Occipital lobe (tissue), 2 donors: ENCODE data around the gene GPR132. TPM values are rescaled to one million over a fixed set of nuclear protein-coding genes. Genes with fewer than 3 reads are reported as not detected.

Source experiments
- DNase-seq: peaks from one replicate; lab custom pipeline; 2025; lab: John Stamatoyannopoulos, UW
- total RNA-seq: library from RNA; depleted of rRNA; stranded (reverse); fragments of >200 nt; gene quantifications from one replicate; pipeline ENCODE4 v1.2.3, GENCODE V29; 2014

The GPR132 gene
- total RNA-seq, 1 donor from 2014 or later, result 0.94 TPM

GRCh38 chr14:105062048-105062433, 3.2 kb downstream of the GPR132 start:
- no peak for DNase-seq

DNA sequence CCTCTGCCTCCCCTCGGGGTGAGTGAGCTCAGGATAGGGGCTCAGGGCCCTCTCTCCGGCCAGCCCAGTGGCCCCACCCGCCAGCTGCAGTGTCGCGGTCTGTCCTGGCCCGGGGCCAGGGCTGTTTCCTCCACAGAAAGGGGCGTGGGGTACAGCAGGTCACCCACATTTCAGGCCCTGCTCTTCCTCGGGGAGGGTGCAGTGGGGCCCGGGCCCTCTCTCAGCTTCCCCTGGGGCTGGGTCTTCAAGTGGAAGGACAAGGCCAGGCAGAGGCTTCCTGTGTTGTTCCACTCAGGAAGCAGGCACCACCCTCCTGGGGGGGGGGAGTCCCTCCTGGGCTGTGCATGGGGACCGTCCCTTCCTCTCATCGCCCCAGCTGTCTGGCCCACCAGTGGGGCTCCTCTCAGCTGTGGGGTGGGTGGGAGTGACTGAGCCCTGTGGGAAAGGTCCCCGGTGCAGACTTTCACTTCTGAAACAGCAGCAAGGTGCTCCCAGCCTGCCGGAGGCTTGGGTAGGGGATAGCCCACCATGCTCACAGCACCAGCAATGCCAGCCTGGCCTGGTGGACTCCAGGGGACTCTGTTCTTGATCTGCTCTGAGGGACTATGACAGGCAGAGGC, 3.7 kb downstream of the GPR132 start:
- no peak for DNase-seq

DNA sequence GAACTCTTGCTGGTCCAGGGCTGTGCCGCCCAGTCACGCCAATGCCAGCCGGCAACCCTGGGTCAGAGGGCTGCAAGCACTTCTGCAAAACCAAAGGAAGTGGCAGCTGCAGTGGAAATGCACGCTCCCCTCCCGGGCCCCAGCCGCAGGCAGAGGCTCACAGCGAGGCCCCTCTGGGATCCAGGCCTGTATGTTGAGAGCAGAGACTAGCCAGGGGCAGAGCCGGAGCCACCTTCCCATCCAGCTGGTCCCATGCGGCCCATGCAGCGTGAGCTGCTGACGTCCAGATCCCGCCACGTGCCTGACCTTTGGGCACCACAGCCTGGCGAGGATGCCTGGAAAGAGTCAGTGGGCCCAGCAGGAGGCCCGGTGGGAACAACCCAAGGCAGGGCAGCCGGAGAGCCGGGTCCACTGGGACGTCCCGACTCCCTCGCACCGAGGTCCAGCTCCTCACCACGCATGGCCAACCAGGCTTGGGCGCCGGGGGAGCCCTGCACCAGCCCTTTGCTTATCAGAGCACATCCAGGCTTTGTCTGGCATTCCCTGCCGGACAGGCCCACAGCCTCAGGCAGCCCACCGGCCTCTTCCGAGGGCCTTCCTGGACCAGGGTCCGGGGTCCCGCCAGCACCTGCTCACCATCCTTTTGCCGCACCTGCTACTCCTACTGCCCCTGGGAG, 4.3 kb downstream of the GPR132 start:
- no peak for DNase-seq

DNA sequence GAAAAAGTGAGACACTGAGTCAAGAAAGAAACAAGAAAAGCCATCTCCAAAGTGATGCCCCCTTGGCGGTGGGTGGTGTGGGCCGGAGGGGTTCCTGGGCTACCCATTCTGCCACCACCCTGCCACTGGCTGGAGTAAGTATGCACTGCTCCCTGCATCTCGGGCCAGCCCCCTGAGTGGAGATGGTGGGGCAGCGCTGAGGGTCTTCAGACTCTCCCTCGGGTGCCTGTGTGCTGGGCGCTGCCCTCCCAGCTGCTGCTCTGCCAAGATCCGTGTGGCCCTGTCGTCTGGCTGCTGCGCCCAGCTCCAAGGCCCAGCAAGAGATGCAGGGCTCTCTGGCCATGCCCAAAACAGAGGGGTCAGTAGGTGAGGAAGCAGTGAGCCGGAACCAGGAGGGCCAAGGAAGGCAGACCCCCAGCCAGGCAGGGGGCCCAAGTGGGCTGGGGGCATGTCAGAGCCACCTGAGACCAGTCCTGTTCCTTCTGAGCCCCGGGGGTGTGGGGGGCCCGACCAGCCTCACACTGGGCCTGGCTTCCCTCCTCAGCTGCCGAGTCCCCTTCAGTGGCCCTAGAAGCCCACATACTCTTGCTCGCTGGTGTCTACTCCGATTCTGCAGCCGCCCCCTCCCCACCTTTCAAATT, 5.2 kb downstream of the GPR132 start:
- DNase-seq, result no peak

GRCh38 chr14:105059035-105059924, 6.0 kb downstream of the GPR132 start:
- DNase-seq, result no peak

DNA sequence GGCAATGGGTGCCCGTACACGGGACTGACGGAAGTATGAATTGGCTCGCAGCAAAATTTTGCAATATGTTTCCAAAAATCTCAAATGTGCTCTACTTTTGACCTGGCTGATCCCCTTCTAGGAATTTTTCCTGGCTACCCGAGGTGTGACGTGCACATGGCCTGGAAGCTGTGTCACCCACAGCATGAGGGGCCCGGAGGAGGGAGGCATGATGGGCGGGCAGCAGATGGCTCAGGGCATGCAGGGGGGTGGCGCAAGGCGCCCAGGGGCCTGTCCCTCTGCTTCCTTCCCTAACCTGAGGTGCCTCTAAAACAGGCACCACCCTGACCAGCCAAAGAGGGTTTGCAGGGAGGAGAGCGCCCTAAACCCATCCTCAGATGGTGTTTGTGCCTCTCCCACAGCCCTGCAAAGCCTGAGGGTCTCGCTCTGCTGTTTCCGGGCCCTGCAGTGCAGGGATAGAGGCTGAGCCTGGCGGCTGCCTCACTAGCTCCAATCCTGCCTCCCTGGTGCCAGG, 6.7 kb downstream of the GPR132 start:
- no peak for DNase-seq

DNA sequence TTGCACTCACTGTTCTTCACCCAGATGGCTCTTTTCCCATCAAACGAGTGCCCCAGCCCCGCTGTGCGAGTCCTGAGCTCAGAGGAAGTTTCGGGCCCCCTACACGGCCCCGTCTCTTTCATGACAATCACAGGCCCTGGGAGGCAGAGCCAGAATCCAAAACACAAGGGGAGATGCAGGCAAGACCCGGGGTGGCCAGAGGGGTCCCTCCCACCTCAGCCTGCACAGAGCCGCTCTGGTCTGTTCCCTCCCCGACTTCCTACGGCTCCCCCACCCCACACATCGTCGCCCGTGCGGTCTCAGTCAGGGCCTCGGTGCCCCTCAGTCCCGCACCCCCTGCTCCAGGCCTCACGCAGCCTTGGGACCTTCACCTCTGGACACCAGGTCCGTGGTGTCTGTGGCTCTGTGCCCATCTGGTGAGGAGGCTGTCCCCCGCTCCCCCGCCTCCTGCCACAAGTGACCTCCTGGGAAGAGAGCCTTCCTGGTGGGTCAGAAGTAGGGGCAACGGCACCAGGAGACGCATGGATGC, 8.9 kb downstream of the GPR132 start:
- DNase-seq, result no peak

DNA sequence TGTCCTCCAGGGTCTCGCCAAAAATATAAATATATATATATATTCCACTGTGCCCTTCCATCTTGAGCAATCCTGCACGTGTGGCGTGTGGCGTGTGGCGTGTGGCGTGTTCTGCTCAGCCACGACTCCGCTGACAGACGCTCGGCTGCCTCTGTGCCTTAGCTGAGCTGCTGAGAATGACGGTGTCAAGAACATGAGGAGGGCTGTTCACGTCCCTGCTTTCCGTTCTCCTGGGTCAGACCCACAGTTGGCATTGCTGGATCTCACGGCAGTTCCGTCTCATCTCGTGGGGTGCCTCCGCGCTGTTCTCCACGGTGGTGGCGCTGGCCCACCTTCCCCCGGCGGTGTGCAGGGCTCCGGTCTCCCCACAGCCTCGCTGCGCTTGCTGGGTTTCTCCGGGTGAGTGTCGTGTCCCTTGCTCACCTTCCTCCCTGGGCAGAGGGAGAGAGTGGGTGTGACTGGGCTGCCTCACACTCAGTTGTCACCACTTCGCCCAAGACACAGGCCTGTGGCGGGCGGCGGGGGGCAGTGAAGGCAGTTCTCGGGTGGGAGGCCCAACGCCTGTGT, 9.4 kb downstream of the GPR132 start:
- DNase-seq, result no peak

DNA sequence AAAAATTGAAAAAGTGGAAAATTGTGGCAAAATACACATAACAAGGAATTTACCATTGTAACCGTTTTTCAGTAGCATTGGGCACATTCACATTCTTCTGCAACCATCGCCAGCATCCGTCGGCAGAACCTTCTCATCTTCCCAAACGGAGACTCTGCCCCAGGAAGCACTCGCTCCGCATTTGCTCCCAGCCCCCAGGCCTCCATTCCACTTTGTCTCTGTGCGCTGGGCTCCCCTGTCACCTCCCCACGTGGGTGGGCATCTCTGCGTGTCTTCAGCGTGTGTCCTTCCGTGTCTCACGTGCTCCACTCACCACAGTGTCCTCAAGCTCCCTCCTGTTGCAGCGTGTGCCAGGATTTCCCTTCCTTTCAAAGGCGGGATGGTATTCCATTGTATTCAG, 9.9 kb downstream of the GPR132 start:
- DNase-seq, result no peak

DNA sequence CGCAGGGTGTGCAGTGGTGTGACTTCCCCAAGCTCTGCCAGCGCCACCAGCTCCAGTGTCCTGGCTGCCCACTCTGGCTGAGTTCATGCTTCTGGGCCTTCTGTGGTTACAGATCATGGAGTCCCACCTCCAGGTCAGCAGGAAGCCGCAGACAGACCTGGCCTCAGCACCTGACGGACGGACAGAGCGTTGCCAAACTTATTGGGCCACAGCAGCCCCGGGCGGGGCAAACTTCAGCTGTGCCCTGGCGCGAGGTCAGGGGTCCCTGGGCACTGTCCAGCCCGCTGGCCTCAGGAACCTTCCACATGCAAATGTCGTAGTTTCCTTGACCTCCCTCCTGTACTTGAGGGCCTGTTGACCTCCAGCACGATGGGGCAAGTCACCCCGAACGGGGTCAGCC, 11.2 kb downstream of the GPR132 start:
- no peak for DNase-seq

GRCh38 chr14:105053421-105053820, 11.8 kb downstream of the GPR132 start:
- no peak for DNase-seq

- DNase-seq, result no peak
Measured at GRCh38 chr14:105052110-105052458, 13.1 kb downstream of the GPR132 start.

DNA sequence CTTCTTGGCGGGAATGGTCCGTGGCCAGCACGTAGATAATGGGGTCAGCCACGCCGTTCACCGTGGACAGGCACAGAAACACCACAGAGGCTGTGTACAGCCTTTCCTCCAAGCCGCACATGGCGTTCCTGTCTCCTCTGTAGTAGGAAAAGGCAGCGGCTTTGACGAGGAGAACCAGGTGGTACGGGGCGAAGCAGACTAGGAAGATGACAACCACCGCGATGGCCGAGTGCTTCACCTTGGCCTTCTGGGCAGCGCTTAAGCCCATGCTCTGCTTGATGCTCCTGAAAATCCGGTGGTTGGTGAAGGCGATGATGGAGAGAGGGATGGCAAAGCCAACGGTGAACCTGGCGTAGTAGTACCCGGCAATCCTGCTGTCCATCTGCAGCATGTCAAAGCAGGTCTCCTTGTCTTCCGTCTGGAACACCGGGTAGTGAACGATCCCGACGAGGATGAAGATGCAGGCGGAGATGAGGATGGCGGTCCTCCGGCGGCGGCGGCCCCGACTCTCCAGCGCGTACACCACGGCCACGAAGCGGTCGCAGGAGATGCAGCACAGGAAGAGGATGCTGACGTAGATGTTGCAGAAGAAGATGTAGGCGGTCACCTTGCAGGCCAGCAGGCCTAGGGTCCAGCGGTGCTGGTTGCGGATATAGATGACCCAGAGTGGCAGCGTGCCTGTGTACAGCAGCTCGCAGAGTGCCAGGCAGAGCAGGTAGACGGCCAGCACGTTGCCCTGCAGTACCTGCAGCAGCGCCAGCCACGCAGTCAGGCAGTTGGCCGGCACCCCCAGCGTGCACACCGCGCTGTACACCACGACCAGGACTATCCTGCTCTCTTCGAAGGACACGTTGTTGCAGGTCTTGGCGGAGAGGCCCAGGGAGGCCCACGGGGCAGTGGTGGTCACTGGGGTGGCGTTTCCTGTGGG, 13.8 kb downstream of the GPR132 start:
- DNase-seq, result no peak

- no peak for DNase-seq
Measured at GRCh38 chr14:105050551-105050897, 14.7 kb downstream of the GPR132 start.

DNA sequence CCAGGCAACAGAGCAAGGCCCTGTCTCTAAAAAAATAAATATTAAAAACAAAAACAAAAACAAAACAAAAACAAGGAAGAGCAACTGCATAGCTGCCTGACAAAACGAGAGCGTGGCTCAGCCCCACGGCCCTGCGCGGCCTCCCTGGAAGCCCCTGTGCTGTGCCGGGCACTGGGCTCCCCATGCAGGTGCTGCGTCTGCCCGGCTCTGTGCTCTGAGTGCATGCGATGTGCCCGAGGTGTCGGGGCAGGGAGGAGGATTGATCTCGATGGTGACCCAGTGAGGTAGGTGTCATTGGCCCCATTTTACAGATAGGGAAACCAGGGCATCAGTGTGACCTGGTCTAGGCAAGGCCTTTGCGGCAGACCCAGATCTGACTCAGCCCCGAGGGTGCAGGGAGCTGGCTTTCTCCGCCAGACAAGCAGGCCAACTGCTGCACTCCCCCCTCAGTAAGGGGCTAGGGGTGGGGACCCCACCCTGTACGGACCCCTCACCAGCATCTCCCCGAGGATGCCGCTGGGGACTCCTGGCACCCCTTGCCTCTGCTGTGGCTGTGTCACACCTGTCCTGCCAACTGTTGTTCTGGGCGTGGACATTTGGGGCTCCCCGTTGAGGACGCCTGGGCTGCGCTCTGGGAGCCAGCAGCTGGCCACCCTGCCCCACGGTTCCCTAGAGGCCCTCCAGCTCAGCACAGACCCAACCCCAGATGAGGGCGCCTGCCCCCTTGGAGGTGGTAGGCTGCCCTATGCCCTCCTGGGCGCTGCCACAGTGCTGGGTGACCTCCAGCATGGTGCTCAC, 15.3 kb downstream of the GPR132 start:
- no peak for DNase-seq

DNA sequence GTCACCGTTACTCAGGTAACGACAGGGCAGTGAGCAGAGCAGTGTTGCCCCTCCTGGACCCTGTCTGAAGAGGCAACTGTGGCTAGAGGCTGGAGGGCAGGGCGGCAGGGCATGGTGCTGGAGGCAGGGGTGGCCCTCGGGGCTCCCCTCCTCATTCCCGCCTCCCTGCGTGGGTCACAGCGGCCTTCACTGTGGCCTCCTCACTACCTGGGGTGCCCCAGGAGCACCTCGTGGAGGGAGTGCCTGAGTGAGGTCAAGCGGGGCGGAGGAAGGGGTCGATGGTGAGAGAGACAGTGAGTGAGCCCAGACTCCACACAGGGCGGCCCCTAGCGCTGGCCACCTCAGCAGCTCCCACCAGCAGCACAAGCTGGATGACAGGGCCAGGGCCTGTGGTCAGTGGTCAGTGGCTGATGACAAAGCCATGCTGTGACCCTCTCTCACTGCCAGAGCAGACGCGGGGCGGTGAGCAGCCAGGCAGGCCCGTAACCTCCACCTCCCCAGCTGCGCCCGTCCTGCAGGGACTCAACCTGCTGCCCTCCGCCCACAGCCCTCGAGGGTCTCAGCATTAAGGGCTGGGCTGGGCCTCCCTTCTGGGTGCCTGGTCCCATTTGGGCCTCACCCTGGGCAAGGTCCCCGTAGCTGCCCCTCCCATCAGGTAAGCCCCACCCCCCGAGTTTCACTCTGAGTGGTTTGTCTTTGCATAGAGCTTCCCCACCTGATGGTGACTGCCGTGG, 17.8 kb downstream of the GPR132 start:
- DNase-seq, result no peak

GRCh38 chr14:105046891-105047282, 18.3 kb downstream of the GPR132 start:
- no peak for DNase-seq

- DNase-seq, result peak; percentile 45
Measured at GRCh38 chr14:105045710-105046326, 19.4 kb downstream of the GPR132 start.
